ENCODE results near the gene LTBR.
A peak's percentile ranks its signal among the peaks of the same experiment; 100 is the strongest.

LTBR gene

GRCh38 chr12:6346235-6346832 is 37.6 kb upstream of the LTBR start:
- no peak for DNase-seq (ENCODE audit: low read depth in 2 of 2)

DNA sequence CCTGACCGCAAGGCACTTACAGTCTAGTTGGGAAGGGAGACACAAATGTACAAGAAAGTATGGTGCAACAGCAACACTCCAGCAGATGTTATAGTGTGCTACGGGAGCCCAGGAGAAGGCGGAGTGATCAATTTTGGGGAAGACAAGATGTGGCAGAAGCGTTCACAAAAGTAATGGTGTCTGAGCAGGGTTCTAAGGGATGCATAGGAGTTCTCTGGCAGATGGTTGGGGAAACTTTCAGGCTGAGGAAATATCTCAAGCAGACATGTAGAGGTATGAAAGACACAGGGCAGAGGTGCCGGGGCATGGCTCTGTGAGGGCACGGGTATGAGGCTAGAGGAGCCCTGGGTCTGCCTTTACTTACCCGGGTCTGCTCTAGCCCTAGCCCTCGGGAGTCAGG is 37.0 kb upstream of the LTBR start:
- DNase-seq (ENCODE audit: low read depth in 2 of 2) = no peak

DNA sequence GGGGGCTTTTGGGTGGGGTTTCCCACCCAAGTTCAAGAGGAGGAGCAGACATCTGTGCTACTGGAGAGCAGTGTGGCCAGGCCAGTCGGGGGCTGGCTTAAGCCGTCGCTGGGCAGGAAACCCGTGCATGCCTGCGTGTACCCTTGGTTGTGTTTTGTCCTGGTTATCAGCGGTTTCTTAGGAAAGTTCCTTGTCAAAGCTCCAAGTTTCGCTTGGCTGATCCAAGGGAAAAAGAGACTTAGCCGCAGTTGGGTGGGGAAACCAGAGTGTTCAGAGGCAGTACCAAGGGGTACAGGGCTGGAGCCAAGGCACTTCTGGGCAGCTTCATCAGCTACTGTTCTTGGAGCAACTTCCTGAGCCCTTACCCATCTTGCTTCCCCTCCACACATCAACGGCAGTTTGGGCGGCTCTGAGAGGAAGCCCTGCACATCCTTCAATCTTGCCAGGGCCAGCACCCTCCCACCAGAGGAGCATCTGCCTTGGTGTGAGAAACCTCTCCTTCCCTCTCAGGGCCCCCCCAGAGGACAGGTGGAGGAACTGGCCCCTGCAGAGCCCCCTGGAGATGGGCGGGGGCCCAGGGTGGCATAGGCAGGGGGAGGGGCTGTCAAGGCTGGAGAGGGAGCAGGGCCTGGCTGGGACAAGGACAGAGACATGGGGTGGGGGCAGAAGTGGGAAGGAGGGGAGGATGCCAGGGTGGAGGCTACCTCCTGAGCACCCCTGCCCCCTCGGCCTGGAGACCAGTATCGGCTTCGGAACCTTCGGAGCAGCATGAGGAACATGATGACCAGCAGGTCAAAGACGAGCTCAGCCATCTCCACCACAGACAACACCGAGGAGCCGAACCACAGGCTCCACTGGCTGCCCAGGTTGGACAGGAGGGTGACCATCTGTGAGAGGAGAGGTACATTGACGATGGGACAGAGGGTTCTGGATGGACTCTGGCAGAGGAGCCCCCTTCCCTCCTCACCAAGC is 36.3 kb upstream of the LTBR start:
- no peak for DNase-seq (ENCODE audit: low read depth in 2 of 2)

GRCh38 chr12:6351622-6352021 is 32.3 kb upstream of the LTBR start:
- no peak for DNase-seq (ENCODE audit: low read depth in 2 of 2)

DNA sequence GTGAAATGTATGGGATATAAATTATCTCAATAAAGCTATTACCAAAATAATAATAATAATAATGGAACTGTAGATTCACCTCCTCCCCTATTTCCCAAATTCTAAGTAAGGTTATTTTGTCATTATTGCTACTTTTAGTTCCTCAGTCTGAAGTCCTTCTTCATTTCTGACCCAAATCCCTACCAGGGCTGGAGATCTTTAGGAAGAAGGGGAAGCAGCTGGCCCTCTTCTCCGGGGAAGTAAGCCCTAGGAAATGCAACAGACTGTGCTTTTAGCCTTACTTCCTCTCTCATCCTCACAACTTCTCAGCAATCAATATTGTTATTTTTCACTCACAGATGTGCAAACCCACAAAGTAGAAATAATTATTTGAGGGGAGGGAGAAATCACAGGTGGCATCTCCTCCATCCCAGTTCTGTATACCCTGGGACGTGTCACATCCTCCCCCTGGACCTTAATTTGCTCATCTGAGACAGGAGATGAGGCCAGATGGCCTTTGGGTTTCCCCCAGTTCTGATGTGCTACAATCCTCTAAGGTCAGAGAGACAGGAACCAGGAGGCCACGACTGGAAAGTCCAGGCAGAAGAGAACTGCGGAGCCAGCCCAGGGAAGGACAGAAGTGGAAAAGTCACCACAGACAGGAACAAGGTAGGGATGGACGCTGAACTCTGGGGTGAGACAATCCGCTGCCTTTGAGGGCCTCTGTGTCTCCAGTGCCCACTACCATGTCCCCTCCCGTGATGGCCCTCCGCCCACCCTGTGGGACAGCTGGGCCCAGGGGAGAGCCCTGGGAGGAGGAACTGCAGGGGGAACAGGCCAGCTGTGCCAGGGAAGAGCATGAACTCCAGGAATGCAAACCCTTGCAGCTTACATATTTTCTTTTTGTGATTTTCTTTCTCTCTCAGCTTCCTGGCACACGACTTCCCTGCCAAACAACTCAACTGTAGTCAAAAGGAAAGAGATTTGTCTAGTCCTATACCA is 31.5 kb upstream of the LTBR start:
- no peak for DNase-seq (ENCODE audit: low read depth in 2 of 2)

- DNase-seq (ENCODE audit: low read depth in 2 of 2) = no peak
Observed at GRCh38 chr12:6354495-6355393, 29.2 kb upstream of the LTBR start.

GRCh38 chr12:6355491-6356373 is 28.2 kb upstream of the LTBR start:
- DNase-seq (ENCODE audit: low read depth in 2 of 2) = no peak

GRCh38 chr12:6356374-6356820 is 27.6 kb upstream of the LTBR start:
- no peak for DNase-seq (ENCODE audit: low read depth in 2 of 2)

- no peak for DNase-seq (ENCODE audit: low read depth in 2 of 2)
Observed at GRCh38 chr12:6358881-6359280, 25.1 kb upstream of the LTBR start.

- no peak for DNase-seq (ENCODE audit: low read depth in 2 of 2)
Observed at GRCh38 chr12:6360080-6360571, 23.8 kb upstream of the LTBR start.

- no peak for DNase-seq (ENCODE audit: low read depth in 2 of 2)
Observed at GRCh38 chr12:6360578-6361490, 23.1 kb upstream of the LTBR start.

GRCh38 chr12:6361834-6362233 is 22.1 kb upstream of the LTBR start:
- DNase-seq (ENCODE audit: low read depth in 2 of 2) = no peak

DNA sequence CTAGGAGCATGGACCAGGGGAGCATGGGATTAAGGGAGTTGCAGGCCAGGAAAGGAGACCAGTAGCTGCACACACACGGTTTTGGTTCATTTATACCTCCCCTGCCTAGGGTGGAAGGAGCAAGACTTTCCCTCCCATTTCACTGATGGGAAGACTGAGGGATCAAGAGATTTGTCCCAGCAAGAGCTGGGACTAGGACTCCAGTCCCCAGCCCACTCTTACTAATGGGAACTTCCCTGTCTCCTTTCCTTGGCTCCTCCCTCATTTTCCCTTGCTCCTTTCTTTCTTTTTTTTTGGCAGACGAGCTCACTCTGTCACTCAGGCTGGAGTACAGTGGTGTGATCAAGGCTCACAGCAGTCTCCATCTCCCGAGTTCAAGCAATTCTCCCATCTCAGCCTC is 21.6 kb upstream of the LTBR start:
- DNase-seq (ENCODE audit: low read depth in 2 of 2) = no peak

DNA sequence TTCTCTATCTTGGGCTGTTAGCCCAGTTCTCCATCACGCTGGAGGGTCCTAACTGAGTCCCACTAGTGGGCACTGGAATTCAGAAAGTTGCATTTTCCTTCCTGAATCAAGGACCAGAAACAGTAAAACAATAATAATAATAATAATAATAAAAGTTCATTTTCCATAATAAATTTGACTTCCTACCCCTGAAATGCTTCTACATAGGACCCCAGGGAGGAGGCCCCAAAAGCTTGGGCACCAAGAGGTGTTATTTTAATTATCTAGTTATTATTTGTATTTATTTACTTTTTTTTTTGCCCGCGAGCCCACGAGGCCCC is 21.0 kb upstream of the LTBR start:
- DNase-seq (ENCODE audit: low read depth in 2 of 2) = no peak

GRCh38 chr12:6363330-6364043 is 20.5 kb upstream of the LTBR start:
- peak; percentile 38 to 69 for DNase-seq (ENCODE audit: low read depth in 2 of 2)

- DNase-seq (ENCODE audit: low read depth in 2 of 2) = no peak
Observed at GRCh38 chr12:6364044-6364374, 20.0 kb upstream of the LTBR start.

DNA sequence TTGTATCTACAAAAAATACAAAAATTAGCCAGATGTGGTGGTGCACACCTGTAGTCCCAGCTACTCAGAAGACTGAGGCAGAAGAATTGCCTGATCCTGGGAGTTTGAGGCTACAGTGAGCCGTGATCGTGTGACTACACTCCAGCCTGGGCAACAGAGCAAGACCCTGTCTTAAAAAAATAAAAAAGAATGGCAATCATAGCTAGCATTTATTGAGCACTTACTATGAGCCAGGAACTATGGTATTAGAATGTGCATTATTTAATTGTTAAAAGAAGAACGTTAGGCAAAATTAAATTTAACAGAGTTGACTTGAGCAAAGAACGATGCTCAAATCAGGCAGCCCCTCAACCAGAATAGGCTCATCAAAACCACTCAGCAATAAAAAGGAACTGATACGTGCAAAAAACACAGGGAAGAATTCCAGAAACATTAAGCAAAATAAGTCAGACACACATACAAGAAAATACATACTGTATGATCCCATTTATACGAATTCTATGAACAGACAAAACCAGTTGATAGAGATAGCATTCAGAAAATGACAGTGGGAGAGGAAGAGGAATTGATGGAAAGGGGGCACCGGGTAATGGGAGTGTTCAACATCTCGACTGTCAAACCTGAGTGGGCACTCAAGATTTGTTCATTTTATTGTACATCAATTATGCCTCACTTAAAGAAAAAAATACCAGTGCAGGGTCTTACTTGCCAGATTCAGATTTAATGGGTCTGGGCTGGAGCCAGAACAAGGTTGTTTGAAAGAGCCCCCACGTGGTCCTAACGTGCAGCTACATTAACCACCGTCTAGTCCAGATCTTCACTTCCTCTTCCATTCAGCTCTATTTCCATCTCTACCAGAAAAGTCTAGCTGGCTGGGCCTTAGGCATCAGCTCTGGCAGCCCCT is 16.6 kb upstream of the LTBR start:
- DNase-seq (ENCODE audit: low read depth in 2 of 2) = no peak
